HG03469 (cell line): Measurements from ENCODE around the gene LMAN2.

Experiments used
- ATAC-seq: cut with Tn5 transposase; IDR thresholded peaks from one replicate; pipeline ENCODE4 v1.9.1; 2021; ENCODE audit warnings: mild to moderate bottlenecking, moderate library complexity, moderate number of reproducible peaks; ENCODE audit not compliant: unreplicated experiment

The LMAN2 gene

DNA sequence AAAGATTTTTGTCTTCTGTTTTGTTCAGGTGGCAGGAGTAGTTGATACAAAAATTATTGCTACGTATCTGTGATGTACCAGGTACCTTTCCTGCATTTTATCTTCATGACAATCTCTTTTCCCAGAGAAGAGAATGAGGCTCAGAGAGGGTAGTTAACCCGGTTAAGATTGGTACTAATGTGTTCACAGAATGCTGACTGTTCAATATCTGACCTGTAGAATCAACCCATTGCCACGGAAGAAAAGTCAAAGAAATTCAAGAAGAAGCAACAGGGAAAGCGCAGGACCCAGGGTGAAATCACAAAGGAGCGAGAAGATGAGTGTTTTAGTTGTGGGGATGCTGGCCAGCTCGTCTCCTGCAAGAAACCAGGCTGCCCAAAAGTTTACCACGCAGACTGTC is 59.7 kb downstream of the LMAN2 start:
- no peak for ATAC-seq

DNA sequence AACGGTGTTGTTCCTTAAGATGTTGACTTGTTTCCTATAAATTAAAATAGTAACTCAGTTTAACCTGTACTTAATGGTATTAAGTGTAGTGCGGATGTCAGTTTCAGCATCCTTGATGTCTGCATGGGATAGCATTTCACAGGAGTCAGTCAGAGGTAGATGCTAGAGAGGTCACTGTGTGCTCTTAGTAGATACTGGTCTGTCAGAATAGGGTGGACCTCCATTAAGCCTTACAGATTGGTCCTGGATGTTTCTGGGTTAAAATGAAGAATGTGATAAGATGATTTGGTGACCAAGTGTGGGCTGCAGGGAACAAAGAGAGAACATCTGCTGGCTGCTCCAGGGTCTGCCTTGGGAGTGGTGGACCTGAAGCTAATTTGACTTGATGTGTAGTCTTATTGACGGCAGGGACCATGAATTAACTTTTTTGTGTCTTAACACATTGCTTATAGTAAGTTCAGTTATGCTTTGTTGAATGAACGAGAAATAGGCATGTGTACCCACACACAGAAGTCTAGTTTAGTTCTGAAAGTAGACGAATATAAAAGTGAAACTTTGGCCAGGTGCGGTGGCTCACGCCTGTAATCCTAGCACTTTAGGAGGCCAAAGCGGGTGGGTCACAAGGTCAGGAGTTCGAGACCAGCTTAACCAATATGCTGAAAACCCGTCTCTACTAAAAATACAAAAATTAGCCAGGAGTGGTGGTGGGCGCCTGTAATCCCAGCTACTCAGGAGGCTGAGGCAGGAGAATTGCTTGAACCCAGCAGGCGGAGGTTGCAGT is 60.5 kb downstream of the LMAN2 start:
- no peak for ATAC-seq

DNA sequence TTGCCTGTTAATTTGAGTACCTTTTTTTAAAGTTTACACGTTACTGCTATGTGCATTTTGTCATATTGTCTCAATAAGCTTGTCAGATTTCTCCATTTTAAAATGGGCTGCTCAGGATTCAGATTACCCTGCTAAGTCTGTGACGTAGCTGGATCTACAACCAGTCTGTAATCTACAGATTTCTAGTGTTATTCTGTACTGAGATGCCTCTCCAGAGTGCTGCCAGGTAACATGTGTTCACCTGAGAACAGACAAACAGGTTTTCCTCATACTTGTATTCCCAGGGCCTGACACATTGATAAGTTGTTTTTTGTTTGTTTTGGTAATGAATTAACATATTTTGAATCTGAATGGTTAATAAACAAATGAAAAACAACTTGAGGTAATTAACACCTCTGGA is 63.3 kb downstream of the LMAN2 start:
- no peak for ATAC-seq
